Mesenteric fat pad (tissue), 1 donor: Measurements from ENCODE around the gene MORN1. TPM values are rescaled to one million over a fixed set of nuclear protein-coding genes. Genes with fewer than 3 reads are reported as not detected.

Experiments used
- DNase-seq: peaks from one replicate; pipeline ENCODE4 v3.0.0-alpha.2; 2020; ENCODE audit warnings: low spot score
- total RNA-seq: library from RNA; stranded (reverse); fragmentation: NEBNext Ultra II Directional; extraction: Animal tissue kit (Norgen Biotek cat#: 25700); gene quantifications from one replicate; pipeline ENCODE4 v1.2.1, GENCODE V29; 2021
- donor health status: DM: yes; HTN: yes; CAD: no.

The MORN1 gene
- total RNA-seq, 1 donor from 2014 or later: 4.4 TPM

DNA sequence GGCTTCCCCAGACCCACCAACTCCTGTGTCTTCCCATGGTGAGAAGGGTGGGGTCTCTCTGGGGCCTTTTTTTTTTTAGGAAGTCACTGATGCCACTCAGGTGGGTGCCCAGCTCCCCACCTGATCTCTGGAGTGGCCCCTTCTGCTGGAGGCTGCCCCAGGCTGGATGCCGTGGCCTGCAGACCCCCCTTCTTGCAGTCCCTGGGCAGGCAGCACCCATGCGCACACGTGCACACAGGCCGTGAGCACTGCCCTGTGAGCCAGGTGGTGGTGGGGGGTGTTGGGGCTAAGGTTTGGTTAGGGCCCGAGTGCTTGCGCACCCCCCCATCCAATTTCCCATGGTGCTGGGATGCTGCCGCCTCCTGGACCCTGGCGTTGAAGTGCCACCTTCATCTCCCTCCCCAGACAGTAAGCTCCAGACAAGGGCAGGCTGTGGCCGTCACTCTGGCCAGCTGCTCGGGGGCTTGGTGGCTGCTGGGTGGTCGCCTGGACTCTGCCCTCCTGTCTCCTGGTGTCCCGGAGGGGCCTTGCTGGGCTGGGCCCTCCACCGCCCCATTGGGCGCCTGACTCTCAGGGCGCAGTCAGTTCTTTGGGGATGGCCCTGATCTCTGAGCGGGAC is 112.7 kb downstream of the MORN1 start:
- DNase-seq: no peak

DNA sequence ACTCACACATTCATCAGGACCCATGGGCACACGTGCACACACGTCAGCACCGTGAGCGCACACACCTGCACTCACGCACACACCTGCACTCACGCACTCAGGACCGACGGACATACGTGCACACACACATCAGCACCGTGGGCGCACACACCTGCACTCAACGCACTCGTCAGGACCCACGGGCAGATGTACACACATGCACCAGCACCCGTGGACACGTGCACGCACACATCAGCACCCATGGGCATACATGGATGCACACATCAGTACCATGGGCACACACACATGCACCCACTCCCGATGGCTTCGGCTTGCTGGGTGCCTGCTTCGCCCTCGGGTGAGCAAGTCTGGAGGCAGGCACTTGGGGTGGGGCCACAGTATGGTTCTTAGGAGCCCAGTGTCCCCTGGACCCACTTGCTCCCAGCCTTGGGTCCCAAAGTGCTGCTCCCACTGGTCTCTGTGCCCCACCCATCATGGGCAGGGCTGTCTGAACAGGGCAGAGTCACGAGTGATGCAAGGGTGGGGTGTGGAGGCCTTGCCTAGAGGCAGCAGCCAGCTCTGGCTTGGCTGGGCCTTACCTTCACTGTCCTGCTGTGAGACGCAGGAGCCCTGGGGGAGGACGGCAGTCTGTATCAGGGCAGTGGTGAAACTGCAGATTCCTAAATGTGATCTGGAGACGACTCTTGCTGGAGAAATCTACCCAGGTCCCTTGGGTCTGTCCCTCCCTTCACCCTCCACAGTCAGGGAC is 113.4 kb downstream of the MORN1 start:
- DNase-seq: no peak

DNA sequence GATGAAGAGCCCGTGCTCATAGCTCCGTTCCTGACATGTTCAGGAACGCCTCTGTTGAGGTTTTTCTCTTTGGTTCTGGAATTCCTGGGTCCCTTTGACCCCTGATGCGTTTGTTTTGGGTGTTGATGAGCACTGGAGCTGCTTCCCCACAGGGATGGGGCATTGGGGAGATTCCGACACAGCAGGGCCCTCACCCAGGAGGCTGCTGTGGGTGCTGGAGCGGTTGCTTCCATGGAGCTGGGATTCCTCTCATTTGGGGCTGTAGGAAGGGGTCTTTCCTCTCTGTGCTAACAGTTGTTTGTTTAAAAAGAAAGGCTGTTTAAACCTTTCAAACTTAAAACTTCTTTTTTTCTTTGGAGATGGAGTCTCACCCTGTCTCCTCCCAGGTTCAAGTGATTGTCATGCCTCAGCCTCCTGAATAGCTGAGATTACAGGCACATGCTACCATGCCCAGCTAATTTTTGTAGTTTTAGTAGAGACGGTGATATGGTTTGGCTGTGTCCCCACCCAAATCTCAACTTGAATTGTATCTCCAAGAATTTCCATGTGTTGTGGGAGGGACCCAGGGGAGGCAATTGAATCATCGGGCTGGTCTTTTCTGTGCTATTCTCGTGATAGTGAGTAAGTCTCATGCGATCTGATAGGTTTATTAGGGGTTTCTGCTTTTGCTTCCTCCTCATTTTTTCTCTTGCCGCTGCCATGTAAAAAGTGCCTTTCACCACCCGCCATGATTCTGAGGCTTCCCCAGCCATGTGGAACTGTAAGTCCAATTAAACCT is 114.4 kb downstream of the MORN1 start:
- DNase-seq: no peak

DNA sequence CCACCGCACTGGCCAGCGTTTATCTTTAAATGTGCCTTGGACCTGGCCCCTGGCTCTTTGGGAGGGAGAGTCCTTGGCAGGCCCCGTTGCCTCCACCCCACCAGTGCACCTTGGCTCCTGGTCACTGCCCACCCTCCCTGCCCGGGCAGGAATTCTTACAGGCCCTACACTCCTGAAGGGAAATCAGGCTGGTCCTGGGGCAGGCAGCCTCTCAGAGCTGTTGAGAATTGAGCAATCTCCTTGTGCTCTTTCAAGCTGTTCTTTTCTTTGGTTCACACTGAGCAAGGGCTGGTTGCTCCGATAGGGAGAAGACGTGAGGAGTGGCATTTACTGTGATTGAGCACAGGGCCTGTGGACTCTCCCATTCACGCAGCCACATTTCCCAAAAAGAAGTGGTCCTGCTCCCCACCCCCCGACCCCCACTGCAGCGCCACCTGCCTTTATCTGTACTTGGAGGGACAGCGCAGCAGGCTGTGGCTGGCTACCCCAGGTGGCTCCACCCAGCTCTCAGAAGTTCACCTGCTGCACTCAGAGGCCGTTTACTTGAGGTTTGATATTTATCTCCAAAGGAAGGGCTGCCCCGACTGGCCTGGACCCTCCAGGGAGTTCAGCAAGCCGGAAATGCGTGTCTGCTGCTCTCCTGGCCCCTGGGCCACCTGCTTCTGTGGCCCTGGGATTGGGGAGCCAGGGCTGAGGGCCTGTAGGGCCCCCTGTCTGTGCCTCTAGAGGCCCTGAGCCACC is 115.4 kb downstream of the MORN1 start:
- no peak for DNase-seq

DNA sequence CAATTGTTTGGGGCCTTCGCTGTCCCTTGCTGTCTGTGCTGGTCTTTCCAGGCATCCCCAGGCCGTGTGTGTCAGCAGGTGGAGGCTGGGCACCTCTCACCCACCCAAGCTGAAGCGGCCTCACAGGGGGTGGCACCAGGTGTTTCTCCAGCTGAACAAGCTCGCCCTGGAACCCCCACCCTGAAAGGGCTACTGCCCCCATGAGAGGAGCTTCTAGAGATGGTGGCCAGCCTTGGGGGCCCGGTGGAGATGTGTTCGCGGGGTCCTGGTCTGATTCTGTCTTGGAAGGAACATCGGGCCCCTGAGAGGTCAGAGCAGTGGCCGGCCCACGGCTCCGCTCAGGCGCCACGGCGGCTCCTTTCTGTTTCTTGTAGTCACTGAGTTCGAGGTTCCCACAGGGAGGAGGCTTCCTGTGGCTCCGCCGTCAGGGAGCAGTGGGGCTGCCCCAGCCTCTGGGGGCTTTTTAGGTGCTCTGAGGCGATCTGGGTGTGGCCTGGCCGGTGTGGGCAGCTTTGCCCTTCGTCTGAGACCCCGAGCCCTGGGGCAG is 116.4 kb downstream of the MORN1 start:
- DNase-seq: no peak

DNA sequence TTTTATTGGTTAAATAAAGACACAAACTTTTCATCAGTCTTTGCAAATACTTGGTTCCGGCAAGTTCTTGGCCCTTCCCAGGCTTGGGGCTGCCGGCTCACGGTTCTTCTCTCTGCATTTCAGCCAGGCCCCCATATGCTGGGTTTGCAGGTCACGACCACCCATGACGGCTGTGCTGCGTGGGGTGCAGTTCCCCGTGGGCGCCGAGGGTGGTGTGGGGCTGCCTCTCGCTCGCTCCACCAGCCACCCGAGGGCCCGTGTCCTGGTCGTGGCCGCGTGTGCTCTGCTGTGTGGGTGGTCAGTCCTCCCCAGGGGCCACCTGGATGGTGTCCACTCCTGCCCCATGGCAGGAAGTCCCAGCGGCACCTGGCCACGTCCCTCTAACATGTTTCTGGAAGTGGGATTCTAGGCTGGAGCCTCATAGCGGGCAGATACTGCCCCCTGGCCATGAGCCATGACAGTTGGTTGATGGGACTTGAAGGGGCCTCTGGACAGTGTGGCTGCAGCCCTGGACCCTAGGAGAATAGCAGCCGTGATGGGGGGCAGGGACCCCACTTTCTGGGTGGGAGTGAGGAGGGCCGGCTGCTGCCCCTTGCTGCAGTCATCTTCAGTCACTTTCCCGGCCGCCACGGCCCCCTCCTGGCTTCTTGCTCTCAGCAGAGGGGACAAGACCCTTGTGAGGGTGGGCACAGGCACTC is 117.0 kb downstream of the MORN1 start:
- DNase-seq: no peak

DNA sequence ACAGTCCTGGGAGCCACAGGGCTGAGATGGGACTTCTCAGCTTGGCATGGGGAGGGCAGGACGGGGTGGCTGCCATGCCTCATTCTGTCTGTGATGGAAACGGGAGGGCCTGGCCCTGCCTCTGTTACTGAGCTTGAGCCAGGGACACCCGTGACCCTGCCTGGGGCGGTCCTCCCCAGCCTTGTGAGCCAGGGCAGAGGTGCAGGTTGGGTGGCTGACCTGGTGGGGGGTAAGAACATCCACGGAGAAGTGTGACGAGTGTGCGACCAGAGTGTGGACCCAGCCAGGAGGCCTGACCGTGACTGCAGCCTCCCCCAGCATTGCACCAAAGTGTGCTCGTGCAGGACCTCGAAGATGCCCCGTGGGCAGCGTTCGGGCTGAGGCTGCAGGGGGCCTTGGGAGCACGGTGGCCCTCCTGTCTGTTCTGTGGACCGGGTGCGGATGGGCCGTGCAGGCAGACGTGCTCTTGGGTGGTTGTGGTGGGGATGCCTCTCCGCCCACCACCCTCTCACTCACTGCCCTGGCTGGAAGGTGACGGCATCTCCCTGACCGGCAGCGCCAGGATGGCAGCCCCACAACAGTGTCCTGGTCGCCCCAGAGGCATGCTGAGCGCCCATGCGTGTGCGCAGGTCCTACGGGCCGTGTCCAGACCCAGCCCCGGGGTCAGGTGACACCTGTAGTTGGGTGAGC is 117.8 kb downstream of the MORN1 start:
- no peak for DNase-seq

DNA sequence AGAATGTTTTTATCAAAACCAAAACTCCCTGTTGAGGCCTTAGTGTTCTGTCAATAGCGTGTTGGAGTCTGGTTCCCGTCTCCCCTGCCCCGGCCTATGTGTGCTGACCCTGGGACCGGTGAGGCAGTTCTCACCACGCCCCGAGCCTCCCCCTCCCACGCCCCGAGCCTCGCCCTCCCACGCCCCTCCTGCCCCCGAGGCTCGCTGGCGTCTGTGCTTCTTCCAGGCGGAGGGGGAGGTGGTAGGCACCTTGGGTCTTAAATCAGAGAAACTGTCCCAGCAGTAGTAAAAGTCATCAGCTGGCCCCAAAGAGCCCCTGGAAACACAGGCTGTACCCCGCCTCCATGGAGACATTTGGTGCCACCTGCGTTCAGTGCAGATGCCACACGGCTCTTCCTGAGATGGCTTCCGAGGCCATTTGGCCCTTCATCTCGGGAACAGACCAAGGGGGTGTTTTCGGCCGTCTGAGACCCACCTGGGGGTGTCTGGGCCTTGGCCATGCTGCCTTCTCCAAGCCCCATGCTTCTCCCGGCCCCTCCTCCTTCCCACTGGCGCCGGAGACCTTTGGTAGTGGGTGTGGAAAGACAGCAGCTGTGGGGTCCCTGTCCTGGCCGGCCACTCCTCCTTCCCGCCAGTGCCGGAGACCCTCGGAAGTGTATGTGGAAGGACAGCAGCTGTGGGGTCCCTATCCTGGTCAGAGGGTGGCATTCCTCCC is 118.5 kb downstream of the MORN1 start:
- DNase-seq: no peak

DNA sequence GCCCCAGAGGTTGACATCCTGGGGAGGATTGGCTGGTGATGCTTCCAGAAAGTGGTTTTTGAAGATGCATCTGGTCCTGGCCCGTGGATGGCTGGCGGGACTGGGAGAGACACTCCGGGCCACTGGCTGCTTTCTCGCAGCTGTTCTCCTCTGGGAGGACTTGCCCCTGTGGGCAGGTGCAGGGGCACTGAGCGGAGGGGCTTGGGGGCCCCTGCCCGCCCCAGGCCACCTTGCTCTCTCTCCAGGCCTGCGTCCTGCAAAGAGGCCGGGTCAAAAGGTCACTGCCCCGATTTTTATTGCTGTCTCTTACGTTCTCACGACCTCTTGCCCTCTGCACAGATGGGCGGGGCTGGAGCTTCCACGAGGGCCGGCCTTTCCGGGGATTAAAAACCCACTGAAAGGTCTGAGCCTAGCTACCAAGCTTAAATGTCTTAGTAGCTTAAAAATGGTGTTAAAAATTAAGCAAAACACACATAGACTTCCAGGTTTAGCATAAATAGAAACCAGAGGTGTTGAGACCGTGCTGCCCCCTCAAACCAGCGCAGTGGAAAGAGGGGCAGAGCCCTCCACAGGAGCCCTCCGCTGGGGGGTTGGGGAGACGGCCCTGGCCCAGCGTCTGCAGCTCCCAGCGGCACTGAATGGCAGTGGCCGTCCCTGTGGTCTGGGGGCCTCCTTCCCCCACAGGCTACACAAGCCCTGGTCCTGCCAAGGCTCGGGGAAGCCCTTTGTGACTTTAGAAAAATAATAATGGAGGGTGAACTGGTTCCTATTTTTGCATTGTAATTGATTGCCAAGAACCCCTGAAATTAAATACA is 119.3 kb downstream of the MORN1 start:
- no peak for DNase-seq

Other genes starting within 250 kb of the MORN1 start
- gene FAAP20, start 196.8 kb downstream of the MORN1 start, total RNA-seq: 42.6 TPM
- gene SKI, start 163.2 kb downstream of the MORN1 start, total RNA-seq: 101 TPM
- gene RER1, start 287 bp upstream of the MORN1 start, total RNA-seq: 157 TPM
- 23.9 TPM for gene PEX10, start 21.0 kb upstream of the MORN1 start, total RNA-seq
- 0.55 TPM for gene PLCH2, start 84.7 kb upstream of the MORN1 start, total RNA-seq
- 23.0 TPM for gene PANK4, start 135.0 kb upstream of the MORN1 start, total RNA-seq
- 0.58 TPM for gene HES5, start 138.7 kb upstream of the MORN1 start, total RNA-seq
- gene TNFRSF14, start 164.8 kb upstream of the MORN1 start, total RNA-seq: 53.7 TPM
- 12.4 TPM for gene PRXL2B, start 195.2 kb upstream of the MORN1 start, total RNA-seq
- gene MMEL1, start 241.5 kb upstream of the MORN1 start, total RNA-seq: 3.2 TPM